Endothelial cell of umbilical vein (primary cell): Measurements from ENCODE around the gene OPA1. TPM values are rescaled to one million over a fixed set of nuclear protein-coding genes. Genes with fewer than 3 reads are reported as not detected.

Experiments
- BruUV-seq: library from RNA; stranded (reverse); fragments of 400-500 nt; replicated peaks from 2 replicates; lab custom pipeline; 2021; lab: Mats Ljungman, UMichigan
- CTCF ChIA-PET: fragments of 300-600, 350-600 bp; sonication (Branson Sonifier 250); formaldehyde crosslinking; loops from one replicate; lab custom pipeline; 2021; ENCODE audit warnings: antibody characterized with exemption, inconsistent platforms; lab: Charles Lee
- POLR2A ChIA-PET: fragments of 300-600, 350-600 bp; sonication (Branson Sonifier 250); formaldehyde crosslinking; loops from one replicate; lab custom pipeline; 2021; ENCODE audit warnings: antibody characterized with exemption, inconsistent platforms; lab: Charles Lee
- DNase-seq: peaks from one replicate; pipeline ENCODE4 v3.0.0-alpha.2; 2011; ENCODE audit warnings: low read depth, low spot score
- FAIRE-seq: peaks from 2 replicates; lab custom pipeline; 2011; peaks lifted over from hg19 to GRCh38; lab: Jason Lieb, UNC
- H2AFZ ChIP-seq: 2 replicates; pipeline ENCODE4 v1.6.0; 2012; ENCODE audit warnings: low read depth, low read length, control low read depth, inconsistent platforms
- H3K27ac ChIP-seq: 2 replicates; pipeline ENCODE4 v1.5.1; 2011; ENCODE audit warnings: low read depth, mild to moderate bottlenecking, control low read depth, low read length, moderate library complexity; ENCODE audit not compliant: insufficient read depth
- H3K27me3 ChIP-seq, 2 experiments: 2 replicates each; pipeline versions ENCODE4 v1.6.0 to v1.6.1; 2011; ENCODE audit warnings: low read length in 2 of 2, mixed read lengths in 1 of 2; ENCODE audit not compliant: control insufficient read depth in 2 of 2, insufficient read depth in 2 of 2
- H3K36me3 ChIP-seq, 2 experiments: 2 replicates in 1 of 2; 3 replicates in 1 of 2; pipeline ENCODE4 v1.5.1; 2011; ENCODE audit warnings: low read length in 2 of 2, mild to moderate bottlenecking in 1 of 2, moderate library complexity in 1 of 2; ENCODE audit not compliant: control insufficient read depth in 2 of 2, insufficient read depth in 2 of 2; ENCODE audit errors: extremely low read depth in 1 of 2
- H3K4me1 ChIP-seq: 3 replicates; pipeline ENCODE4 v1.5.1; 2011; ENCODE audit warnings: mild to moderate bottlenecking, low read length; ENCODE audit not compliant: control insufficient read depth, insufficient read depth; ENCODE audit errors: extremely low read depth
- H3K4me2 ChIP-seq: 2 replicates; pipeline ENCODE4 v1.6.1; 2011; ENCODE audit warnings: low read length, control low read depth, mixed read lengths; ENCODE audit not compliant: insufficient read depth
- H3K4me3 ChIP-seq, 3 experiments: fragments of 200-600 bp in 1 of 3; sonication (generic), shearing (Covaris generic) in 1 of 3; replicated peaks in 1 of 3; 2 replicates each; pipeline ENCODE4 v1.5.1; 2011 to 2016; ENCODE audit warnings: control low read depth in 3 of 3, low read length in 3 of 3, mild to moderate bottlenecking in 2 of 3, inconsistent platforms in 1 of 3, low read depth in 1 of 3, moderate library complexity in 1 of 3; ENCODE audit not compliant: insufficient read depth in 1 of 3
- H3K79me2 ChIP-seq: 2 replicates; pipeline ENCODE4 v1.6.0; 2012; ENCODE audit warnings: low read length, inconsistent platforms; ENCODE audit not compliant: control insufficient read depth, insufficient read depth
- H3K9ac ChIP-seq: replicated peaks from 2 replicates; pipeline ENCODE3; 2011; ENCODE audit warnings: low read length, control low read depth; ENCODE audit not compliant: insufficient read depth; ENCODE audit errors: extremely low read depth
- H3K9me1 ChIP-seq: replicated peaks from 3 replicates; pipeline ENCODE4 v1.6.0; 2011; ENCODE audit warnings: mild to moderate bottlenecking, low read length; ENCODE audit not compliant: control insufficient read depth, insufficient read depth; ENCODE audit errors: extremely low read depth
- H3K9me3 ChIP-seq: replicated peaks from 2 replicates; pipeline ENCODE4 v1.5.1; 2012; ENCODE audit warnings: low read length, inconsistent platforms; ENCODE audit not compliant: control insufficient read depth, insufficient read depth
- H4K20me1 ChIP-seq: replicated peaks from 2 replicates; pipeline ENCODE3; 2011; ENCODE audit warnings: mild to moderate bottlenecking, low read length; ENCODE audit not compliant: control insufficient read depth, insufficient read depth; ENCODE audit errors: extremely low read depth
- CTCF ChIP-seq, 2 donors: IDR thresholded peaks; 1 replicate in 1 of 2; 2 replicates in 1 of 2; pipeline ENCODE4 v1.5.1; 2011; ENCODE audit warnings: low read length in 2 of 2, mild to moderate bottlenecking in 2 of 2, moderate library complexity in 2 of 2, control low read depth in 1 of 2, inconsistent platforms in 1 of 2, low read depth in 1 of 2; ENCODE audit not compliant: insufficient read depth in 1 of 2; ENCODE audit errors: extremely low read depth in 1 of 2
- EZH2 ChIP-seq: IDR thresholded peaks from 2 replicates; pipeline ENCODE4 v1.6.1; 2012; ENCODE audit warnings: borderline replicate concordance, low read depth, mild to moderate bottlenecking, moderate library complexity, low read length, inconsistent platforms; ENCODE audit not compliant: severe bottlenecking
- FOS ChIP-seq: IDR thresholded peaks from 2 replicates; pipeline ENCODE4 v1.6.1; 2011; ENCODE audit warnings: mild to moderate bottlenecking, low read length, moderate library complexity, borderline replicate concordance; ENCODE audit not compliant: insufficient read depth
- GATA2 ChIP-seq: IDR thresholded peaks from 2 replicates; pipeline ENCODE4 v1.7.0; 2011; ENCODE audit warnings: low read depth, mild to moderate bottlenecking, moderate library complexity, mixed read lengths, low read length; ENCODE audit not compliant: insufficient read length, insufficient read depth
- JUN ChIP-seq: IDR thresholded peaks from 2 replicates; pipeline ENCODE4 v1.6.1; 2011; ENCODE audit warnings: borderline replicate concordance, low read depth; ENCODE audit not compliant: insufficient read length, insufficient read depth
- MAX ChIP-seq: IDR thresholded peaks from 2 replicates; pipeline ENCODE4 v1.6.1; 2011; ENCODE audit not compliant: insufficient read depth, insufficient read length
- MYC ChIP-seq: IDR thresholded peaks from one replicate; pipeline ENCODE4 v1.6.1; 2011; ENCODE audit warnings: mild to moderate bottlenecking, low read depth, low read length
- POLR2A ChIP-seq: IDR thresholded peaks from 2 replicates; pipeline ENCODE4 v1.6.1; 2012; ENCODE audit warnings: low read depth, mild to moderate bottlenecking, control low read depth, low read length
- POLR2AphosphoS5 ChIP-seq: IDR thresholded peaks from 2 replicates; pipeline ENCODE4 v1.6.1; 2012; ENCODE audit warnings: low read depth, mild to moderate bottlenecking, control low read depth, low read length, moderate library complexity; ENCODE audit not compliant: insufficient read depth
- dilution Hi-C: fragments of 300-500 bp; cut with MboI; formaldehyde crosslinking; loops from one replicate; pipeline ENCODE4 v1.15.0; 2019; ENCODE audit warnings: low sequenced_read_pairs; ENCODE audit not compliant: extremely low pct_ligation_motif_present
- intact Hi-C: fragments of 100-400 bp; cut with micrococcal nuclease; formaldehyde crosslinking; loops from one replicate; pipeline ENCODE4 v1.10.0; 2022
- polyA plus RNA-seq, 4 experiments: library from polyadenylated mRNA; depleted of rRNA in 3 of 4; stranded (reverse) in 3 of 4; unstranded in 1 of 4; fragments of >200 nt; gene quantifications; 2 replicates each; pipeline versions ENCODE4 v1.2.1 to v1.2.3, GENCODE V29; 2011 to 2012; ENCODE audit warnings: missing spikeins in 1 of 4
- total RNA-seq: library from RNA; stranded (reverse); gene quantifications from 2 replicates; pipeline ENCODE4 v1.2.3, GENCODE V29; 2021

Gene OPA1
- total and polyA plus RNA-seq, 2 donors (not counting 3 experiments of a cell fraction or from before 2014, with no cell fraction given) = 10.0 to 62.0 TPM

- Histone ChIP-seq H3K4me3 (no peak overlapping the region), H2AFZ (no peak overlapping the region), H3K9me1 (no peaks in the 10 kb centered on the region), H3K79me2 (peaks cover 5% of the 10 kb centered on the region), H3K4me1 (peaks cover 7% of the 10 kb centered on the region), H3K9ac (no peak overlapping the region), H3K36me3 (peaks cover 2 to 9% of the 10 kb centered on the region in 2 experiments), H3K27me3 (no peaks in the 10 kb centered on the region), H4K20me1 (peaks cover 2% of the 10 kb centered on the region), H3K4me2 (no peak overlapping the region), H3K27ac (no peak overlapping the region), H3K9me3 (no peaks in the 10 kb centered on the region)
- POLR2A ChIA-PET = no interaction called here
- DNase-seq = no peak
- CTCF ChIA-PET = interaction anchor here (0.7 to 0.9 kb wide), 2 partner anchors 8 to 19 kb away, joined by 3 to 4 read pairs; no protein-coding TSS in a partner anchor
- no TSS peak for BruUV-seq
- dilution Hi-C loops (no loop called here), intact Hi-C loops (no loop called here)
- FAIRE-seq = no peak
- TF ChIP-seq MYC (no peak), EZH2 (no peak), POLR2AphosphoS5 (no peak), FOS (no peak), CTCF (IDR thresholded peaks at IDR 0.05; ENCODE audit: extremely low read depth in 1 of 2, insufficient read depth in 1 of 2, low read depth in 1 of 2, low read length in 2 of 2) (no peak), JUN (no peak), POLR2A (no peak), GATA2 (no peak), MAX (no peak)
Observed at GRCh38 chr3:193620057-193620456, 27.0 kb downstream of the OPA1 start.
